Nephron progenitor cell (in vitro differentiated cells): ENCODE results near the gene MDM2.
A peak's percentile ranks its signal among the peaks of the same experiment; 100 is the strongest.
"Not testable (repeated sequence)": the region's sequence is repeated elsewhere in the genome, so short reads cannot be mapped to it uniquely, and the experiment has no call there.

Experiments
- DNase-seq: peaks from one replicate; pipeline ENCODE4 v3.0.0; 2021
- H3K27ac Mint-ChIP-seq: 2 replicates; pipeline ENCODE4 v1.8.0; 2021; ENCODE audit warnings: mild to moderate bottlenecking, moderate library complexity, mixed read lengths
- H3K27me3 Mint-ChIP-seq: 2 replicates; pipeline ENCODE4 v1.8.0; 2021; ENCODE audit warnings: mild to moderate bottlenecking, low read depth, mixed read lengths; ENCODE audit not compliant: poor library complexity
- H3K36me3 Mint-ChIP-seq: 2 replicates; pipeline ENCODE4 v1.8.0; 2021; ENCODE audit warnings: low read depth, mixed read lengths
- H3K4me1 Mint-ChIP-seq: 2 replicates; pipeline ENCODE4 v1.8.0; 2021; ENCODE audit warnings: mixed read lengths
- H3K4me3 Mint-ChIP-seq: 2 replicates; pipeline ENCODE4 v1.8.0; 2021; ENCODE audit warnings: mild to moderate bottlenecking, moderate library complexity, mixed read lengths
- H3K9me3 Mint-ChIP-seq: 2 replicates; pipeline ENCODE4 v1.8.0; 2021; ENCODE audit warnings: mild to moderate bottlenecking, moderate library complexity, mixed read lengths
- TF ChIP-seq, protein P1 (sequence below): fragments of 200-600 bp; sonication (generic); IDR thresholded peaks from 2 replicates; pipeline ENCODE4 v1.5.0; 2021; ENCODE audit warnings: antibody characterized with exemption

The MDM2 gene

DNA sequence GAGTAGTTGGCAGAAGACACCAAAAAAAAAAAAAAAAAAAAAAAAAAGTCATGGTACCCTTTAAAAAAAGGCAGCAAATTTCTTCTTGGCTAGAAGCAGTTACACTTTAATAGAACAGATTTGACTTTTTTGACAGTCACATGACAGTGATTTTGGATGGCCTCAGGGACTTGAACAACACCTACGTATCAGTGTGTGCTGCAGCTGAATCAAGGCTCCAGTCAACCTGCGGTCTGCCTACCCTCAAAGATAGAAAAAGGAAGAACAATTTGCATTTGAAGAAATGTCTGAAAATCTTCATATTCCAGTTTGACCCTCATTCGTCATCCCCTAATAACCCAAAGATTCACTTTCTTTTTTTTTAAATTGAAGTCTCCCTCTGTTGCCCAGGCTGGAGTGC, 53.9 kb downstream of the MDM2 start:
- no peaks in the 10 kb centered on the region for H3K27me3 Mint-ChIP-seq
- no peak overlapping the region for H3K27ac Mint-ChIP-seq
- TF ChIP-seq, protein P1, sequence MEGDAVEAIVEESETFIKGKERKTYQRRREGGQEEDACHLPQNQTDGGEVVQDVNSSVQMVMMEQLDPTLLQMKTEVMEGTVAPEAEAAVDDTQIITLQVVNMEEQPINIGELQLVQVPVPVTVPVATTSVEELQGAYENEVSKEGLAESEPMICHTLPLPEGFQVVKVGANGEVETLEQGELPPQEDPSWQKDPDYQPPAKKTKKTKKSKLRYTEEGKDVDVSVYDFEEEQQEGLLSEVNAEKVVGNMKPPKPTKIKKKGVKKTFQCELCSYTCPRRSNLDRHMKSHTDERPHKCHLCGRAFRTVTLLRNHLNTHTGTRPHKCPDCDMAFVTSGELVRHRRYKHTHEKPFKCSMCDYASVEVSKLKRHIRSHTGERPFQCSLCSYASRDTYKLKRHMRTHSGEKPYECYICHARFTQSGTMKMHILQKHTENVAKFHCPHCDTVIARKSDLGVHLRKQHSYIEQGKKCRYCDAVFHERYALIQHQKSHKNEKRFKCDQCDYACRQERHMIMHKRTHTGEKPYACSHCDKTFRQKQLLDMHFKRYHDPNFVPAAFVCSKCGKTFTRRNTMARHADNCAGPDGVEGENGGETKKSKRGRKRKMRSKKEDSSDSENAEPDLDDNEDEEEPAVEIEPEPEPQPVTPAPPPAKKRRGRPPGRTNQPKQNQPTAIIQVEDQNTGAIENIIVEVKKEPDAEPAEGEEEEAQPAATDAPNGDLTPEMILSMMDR: no peak
- no peak overlapping the region for H3K4me3 Mint-ChIP-seq
- no peaks in the 10 kb centered on the region for H3K36me3 Mint-ChIP-seq
- H3K4me1 Mint-ChIP-seq: peaks cover 6% of the 10 kb centered on the region
- no peaks in the 10 kb centered on the region for H3K9me3 Mint-ChIP-seq
- DNase-seq: no peak

DNA sequence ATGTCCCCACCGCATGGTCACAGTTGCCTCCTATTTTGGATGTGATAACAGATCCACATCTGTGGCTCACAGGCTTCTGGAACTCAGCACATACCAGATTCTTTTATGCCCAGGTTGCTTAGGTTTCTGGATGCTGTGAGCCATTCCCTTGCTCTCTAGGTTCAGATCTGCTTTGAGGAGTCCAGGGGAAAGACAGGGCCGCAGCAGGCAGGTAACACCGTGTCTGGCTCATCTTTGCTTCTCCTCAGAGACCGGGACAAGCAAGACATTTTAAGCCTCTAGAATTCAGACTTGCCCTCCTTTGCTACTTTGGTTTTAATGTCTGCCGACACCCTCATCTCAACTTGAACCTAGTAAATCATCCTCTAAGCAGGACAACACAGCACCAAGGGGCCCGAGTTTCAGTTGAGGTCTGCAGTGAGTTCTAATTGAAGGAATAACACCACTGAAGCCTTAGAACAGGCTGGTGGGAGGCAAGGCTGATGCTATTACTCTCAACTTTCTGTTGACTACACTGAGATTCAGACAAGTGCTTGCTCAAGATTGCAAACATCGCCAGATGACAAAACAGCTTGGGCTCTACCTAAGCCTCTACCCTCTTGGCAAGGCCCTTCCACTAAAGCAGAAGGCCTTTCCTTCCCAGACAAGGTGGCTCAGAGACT, 55.3 kb downstream of the MDM2 start:
- DNase-seq: no peak
- H3K27ac Mint-ChIP-seq: no peak overlapping the region
- TF ChIP-seq, protein P1: no peak
- H3K9me3 Mint-ChIP-seq: no peaks in the 10 kb centered on the region
- no peaks in the 10 kb centered on the region for H3K36me3 Mint-ChIP-seq
- no peak overlapping the region for H3K4me3 Mint-ChIP-seq
- peaks cover 6% of the 10 kb centered on the region for H3K4me1 Mint-ChIP-seq
- no peaks in the 10 kb centered on the region for H3K27me3 Mint-ChIP-seq

DNA sequence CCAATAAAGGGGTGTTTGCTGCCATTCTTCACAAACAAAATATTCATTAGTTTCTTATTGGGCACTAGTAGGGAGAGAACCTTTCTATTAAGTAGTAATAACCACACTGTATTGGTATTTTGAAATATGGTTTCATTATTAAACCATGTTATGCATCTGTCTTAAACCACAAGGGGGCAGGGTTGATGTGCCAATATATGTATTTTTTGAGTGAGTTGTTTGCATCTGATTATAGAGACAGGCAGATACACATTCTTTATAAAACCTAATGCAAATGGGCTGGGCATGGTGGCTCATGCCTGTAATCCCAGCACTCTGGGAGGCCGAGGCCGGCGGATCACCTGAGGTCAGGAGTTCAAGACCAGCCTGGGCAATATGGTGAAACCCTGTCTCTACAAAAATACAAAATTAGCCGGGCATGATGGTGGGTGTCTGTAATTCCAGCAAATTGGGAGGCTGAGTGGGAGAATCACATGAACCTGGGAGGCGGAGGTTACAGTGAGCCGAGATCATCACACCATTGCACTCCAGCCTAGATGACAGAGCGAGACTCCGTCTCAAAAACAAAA, 56.0 kb downstream of the MDM2 start:
- H3K4me1 Mint-ChIP-seq, DNase-seq, H3K4me3 Mint-ChIP-seq, H3K9me3 Mint-ChIP-seq, H3K36me3 Mint-ChIP-seq, H3K27me3 Mint-ChIP-seq, H3K27ac Mint-ChIP-seq: not testable (repeated sequence)
- TF ChIP-seq, protein P1: peak; percentile 58

DNA sequence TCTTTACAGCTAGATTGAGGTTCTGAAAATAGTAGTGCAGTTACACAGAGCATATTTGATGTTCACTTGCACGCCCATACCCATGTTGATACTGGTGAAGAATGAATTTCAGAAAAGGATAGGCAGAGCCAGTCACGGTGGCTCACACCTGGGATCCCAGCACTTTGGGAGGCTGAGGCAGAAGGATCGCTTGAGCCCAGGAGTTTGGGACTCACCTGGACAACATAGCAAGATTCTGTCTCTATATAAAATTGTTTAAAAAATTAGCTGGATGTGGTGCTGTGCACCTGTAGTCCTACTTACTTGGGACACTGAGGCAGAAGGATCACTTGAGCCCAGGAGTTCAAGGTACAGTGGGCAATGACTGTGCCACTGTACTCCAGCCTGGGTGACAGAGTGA, 56.6 kb downstream of the MDM2 start:
- H3K36me3 Mint-ChIP-seq: no peaks in the 10 kb centered on the region
- peaks cover 6% of the 10 kb centered on the region for H3K4me1 Mint-ChIP-seq
- no peaks in the 10 kb centered on the region for H3K9me3 Mint-ChIP-seq
- TF ChIP-seq, protein P1: no peak
- no peak for DNase-seq
- no peak overlapping the region for H3K27ac Mint-ChIP-seq
- H3K4me3 Mint-ChIP-seq: no peak overlapping the region
- no peaks in the 10 kb centered on the region for H3K27me3 Mint-ChIP-seq

DNA sequence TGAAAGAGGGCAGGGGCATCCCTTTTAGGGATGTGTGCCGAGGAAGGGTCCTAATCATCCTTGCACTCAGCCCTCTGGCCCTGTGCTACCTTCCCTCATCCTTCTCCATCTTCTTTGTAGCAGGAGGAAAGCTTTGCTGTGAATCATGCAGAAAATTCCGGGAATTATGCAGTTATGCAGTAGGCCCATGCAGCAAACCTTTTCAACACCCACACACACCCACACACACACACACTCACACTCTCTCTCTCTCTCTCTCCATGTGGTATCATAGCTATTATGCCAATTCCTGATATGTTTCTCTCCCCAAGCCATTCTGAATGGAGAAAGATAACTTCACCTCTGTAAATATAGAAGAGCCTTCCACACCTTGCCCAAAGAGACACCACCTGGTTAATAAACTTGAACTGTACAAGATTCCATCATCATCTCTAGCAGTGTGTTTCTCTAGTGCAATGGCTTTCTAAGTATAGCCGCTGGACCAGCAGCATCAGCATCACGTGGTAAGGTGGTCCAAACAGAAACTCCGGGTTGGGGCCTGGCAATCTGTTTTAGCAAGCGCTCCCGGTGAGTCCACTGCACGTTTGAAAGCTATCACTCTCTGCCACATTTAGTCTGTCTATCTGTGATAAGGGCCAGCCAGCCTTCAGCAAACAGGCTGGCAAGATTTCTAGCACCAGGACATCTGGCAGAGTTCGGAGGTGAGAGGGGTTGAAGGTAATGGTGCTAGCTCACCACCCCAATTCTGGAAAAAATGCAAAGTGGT, 57.6 kb downstream of the MDM2 start:
- no peak for DNase-seq
- Mint-ChIP-seq H3K27me3 (no peaks in the 10 kb centered on the region), H3K4me1 (peaks cover 6% of the 10 kb centered on the region), H3K9me3 (no peaks in the 10 kb centered on the region), H3K36me3 (no peaks in the 10 kb centered on the region), H3K4me3 (no peak overlapping the region), H3K27ac (no peak overlapping the region)
- TF ChIP-seq, protein P1: no peak
